Omental fat pad (tissue), 4 donors: ENCODE results near the gene EP400. TPM values are rescaled to one million over a fixed set of nuclear protein-coding genes. Genes with fewer than 3 reads are reported as not detected.
"Not testable (repeated sequence)": the region's sequence is repeated elsewhere in the genome, so short reads cannot be mapped to it uniquely, and the experiment has no call there.

Experiments used
- ATAC-seq: fragments of 150-250 bp; one replicate; pipeline ENCODE4 v1.9.1; 2016; ENCODE audit warnings: mild to moderate bottlenecking, moderate library complexity; ENCODE audit not compliant: low FRiP score
- DNase-seq: peaks from one replicate; pipeline ENCODE4 v3.0.0-alpha.2; 2019; ENCODE audit warnings: low spot score
- CTCF ChIP-seq, 3 donors: fragments of 450-650 bp; IDR thresholded peaks; one replicate each; pipeline ENCODE4 v1.5.1; 2016 to 2017; ENCODE audit warnings: antibody characterized with exemption in 3 of 3, mild to moderate bottlenecking in 3 of 3, moderate library complexity in 2 of 3
- total RNA-seq, 4 donors: library from RNA; depleted of rRNA; stranded (reverse); fragments of >200 nt; gene quantifications; one replicate each; pipeline ENCODE4 v1.1.0, GENCODE V29; 2016

EP400 gene
- total RNA-seq, 4 donors from 2014 or later = 16.1 to 34.2 (median 24.7) TPM

GRCh38 chr12:132045751-132046150, 96.0 kb downstream of the EP400 start:
- no peak for TF ChIP-seq CTCF (IDR thresholded peaks at IDR 0.05)
- DNase-seq (no peak), ATAC-seq (no peak)

DNA sequence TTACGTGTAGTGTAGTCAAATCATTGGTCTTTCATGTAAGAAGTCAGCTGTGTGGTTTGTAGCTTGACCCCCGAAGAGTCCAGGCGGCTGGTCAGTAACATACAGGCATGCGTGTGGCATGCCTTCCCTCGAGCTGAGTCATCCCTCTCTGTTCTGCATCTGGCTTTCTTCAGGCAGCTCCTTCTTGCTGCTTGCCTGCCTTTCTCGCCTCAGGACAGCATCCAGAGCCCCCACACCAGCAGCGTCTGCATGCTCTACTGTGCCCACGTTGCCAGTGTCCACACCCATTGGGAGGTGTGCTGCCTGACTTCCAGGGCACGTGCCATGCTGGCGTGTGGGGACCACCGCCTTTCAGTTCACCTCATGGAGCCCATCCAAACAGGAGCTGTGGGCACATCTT, 96.8 kb downstream of the EP400 start:
- no peak for ATAC-seq
- TF ChIP-seq CTCF (IDR thresholded peaks at IDR 0.05) = no peak
- no peak for DNase-seq

DNA sequence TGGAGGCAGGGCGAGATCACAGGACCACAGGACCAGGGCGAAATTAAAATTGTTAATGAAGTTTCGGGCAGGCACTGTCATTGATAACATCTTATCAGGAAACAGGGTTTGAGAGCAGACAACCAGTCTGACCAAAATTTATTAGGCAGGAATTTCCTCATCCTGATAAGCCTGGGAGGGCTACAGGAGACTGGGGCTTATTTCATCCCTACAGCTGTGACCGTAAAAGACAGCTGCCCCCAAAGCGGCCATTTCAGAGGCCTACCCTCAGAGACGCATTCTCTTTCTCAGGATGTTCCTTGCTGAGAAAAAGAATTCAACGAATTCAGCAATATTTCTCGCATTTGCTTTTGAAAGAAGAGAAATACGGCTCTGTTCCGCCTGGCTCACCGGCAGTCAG, 97.9 kb downstream of the EP400 start:
- DNase-seq, ATAC-seq: not testable (repeated sequence)

DNA sequence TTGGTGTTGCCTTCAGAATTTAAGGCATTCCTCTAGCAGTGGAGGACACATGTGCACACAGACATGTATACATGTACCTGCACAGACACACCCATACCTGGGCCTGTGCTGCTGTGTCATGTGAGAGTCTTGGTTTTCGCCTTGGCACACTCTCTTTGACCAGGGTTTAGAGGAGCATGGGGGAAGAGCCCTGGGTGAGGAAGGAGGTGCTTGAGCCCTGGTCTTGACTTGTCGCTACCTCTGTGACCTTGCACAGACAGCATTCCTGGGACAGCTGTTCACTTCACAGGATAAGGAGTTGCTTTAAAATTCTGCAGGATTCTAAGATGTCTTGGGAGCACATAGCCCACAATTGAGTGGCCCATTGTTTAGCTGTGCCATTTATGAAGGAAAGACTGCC, 99.7 kb downstream of the EP400 start:
- DNase-seq = no peak
- no peak for ATAC-seq
- no peak for TF ChIP-seq CTCF (IDR thresholded peaks at IDR 0.05)

DNA sequence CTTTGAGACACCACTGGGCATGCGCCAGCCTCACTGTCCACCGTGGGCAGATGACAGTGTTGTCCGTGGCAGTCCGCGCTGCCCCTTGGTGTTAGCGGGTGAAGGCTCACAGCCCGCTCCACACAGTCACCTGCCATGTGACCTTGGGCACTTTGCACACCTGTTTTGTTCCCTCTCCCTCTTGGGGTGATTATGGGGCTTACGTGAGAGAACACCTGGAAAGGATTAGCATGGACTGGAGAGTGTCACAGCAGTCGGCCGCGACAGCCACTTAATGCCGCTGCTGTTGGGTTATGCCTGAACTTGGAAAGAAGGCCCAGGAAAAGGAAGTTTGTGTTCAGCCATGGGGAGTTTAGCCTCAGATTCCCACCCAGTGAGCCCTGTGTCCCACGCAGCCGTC, 100.1 kb downstream of the EP400 start:
- no peak for TF ChIP-seq CTCF (IDR thresholded peaks at IDR 0.05)
- ATAC-seq (no peak), DNase-seq (no peak)

DNA sequence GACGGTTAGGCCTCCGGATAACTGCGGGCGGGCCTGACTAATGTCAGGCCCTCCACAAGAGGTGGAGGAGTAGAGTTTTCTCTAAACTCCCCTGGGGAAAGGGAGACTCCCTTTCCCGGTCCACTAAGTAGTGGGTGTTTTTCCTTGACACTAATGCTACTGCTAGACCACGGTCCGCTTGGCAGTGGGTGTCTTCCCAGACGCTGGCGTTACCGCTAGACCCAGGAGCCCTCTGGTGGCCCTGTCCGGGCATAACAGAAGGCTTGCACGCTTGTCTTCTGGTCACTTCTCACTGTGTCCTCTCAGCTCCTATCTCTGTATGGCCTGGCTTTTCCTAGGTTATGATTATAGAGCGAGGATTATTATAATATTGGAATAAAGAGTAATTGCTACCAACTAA, 102.0 kb downstream of the EP400 start:
- not testable (repeated sequence) for ATAC-seq, DNase-seq

GRCh38 chr12:132052196-132052932, 102.6 kb downstream of the EP400 start:
- ATAC-seq = no peak
- no peak for TF ChIP-seq CTCF (IDR thresholded peaks at IDR 0.05)
- no peak for DNase-seq
